ENCODE data around the gene GALNT13.

The GALNT13 gene

GRCh38 chr2:154361276-154361675, 489.6 kb downstream of the GALNT13 start:
- Histone ChIP-seq H3K27ac (ENCODE audit: low read length) (no peak overlapping the region), H3K9ac (ENCODE audit: low read length in 2 of 2) (no peak overlapping the region), H3K9me3 (ENCODE audit: control insufficient read depth in 2 of 2, low read length in 2 of 2) (no peaks in the 10 kb centered on the region), H3K4me3 (ENCODE audit: low read length in 2 of 2) (no peak overlapping the region), H3K36me3 (ENCODE audit: control insufficient read depth in 2 of 2, insufficient read depth in 2 of 2, low read length in 2 of 2) (no peaks in the 10 kb centered on the region), H3K4me1 (ENCODE audit: control insufficient read depth, insufficient read depth, low read length) (no peaks in the 10 kb centered on the region), H3K27me3 (ENCODE audit: control insufficient read depth in 1 of 2, insufficient read depth in 2 of 2, low read length in 2 of 2) (no peaks in the 10 kb centered on the region)

- H3K36me3 ChIP-seq (ENCODE audit: control insufficient read depth in 2 of 2, insufficient read depth in 2 of 2, low read length in 2 of 2), result no peaks in the 10 kb centered on the region
- no peak overlapping the region for H3K27ac ChIP-seq (ENCODE audit: low read length)
- no peak overlapping the region for H3K9ac ChIP-seq (ENCODE audit: low read length in 2 of 2)
- H3K27me3 ChIP-seq (ENCODE audit: control insufficient read depth in 1 of 2, insufficient read depth in 2 of 2, low read length in 2 of 2), result no peaks in the 10 kb centered on the region
- H3K4me1 ChIP-seq (ENCODE audit: control insufficient read depth, insufficient read depth, low read length), result no peaks in the 10 kb centered on the region
- no peak overlapping the region for H3K4me3 ChIP-seq (ENCODE audit: low read length in 2 of 2)
- H3K9me3 ChIP-seq (ENCODE audit: control insufficient read depth in 2 of 2, low read length in 2 of 2), result no peaks in the 10 kb centered on the region
These were observed 496.4 kb downstream of the GALNT13 start for GRCh38 chr2:154368153-154368552.

DNA sequence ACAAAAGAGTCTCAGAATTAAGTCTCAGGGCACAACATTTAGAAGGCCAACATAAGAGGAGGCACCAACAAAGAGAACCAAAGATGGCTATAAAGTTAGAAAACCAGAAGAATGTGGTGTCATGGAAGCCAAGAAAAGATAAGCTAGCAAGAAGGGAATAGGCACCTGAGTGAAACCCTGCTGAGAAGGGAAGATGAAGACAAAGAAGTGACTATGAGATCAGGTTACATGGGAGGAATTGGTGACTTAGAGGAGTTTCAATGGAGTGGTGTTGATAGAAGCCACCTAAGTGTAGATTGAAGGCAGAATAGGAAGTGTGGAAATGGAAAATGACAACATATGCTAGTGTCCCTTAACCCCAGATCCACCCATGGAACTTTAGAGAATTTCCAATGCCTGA, 499.2 kb downstream of the GALNT13 start:
- no peaks in the 10 kb centered on the region for H3K9me3 ChIP-seq (ENCODE audit: control insufficient read depth in 2 of 2, low read length in 2 of 2)
- no peak overlapping the region for H3K4me3 ChIP-seq (ENCODE audit: low read length in 2 of 2)
- H3K36me3 ChIP-seq (ENCODE audit: control insufficient read depth in 2 of 2, insufficient read depth in 2 of 2, low read length in 2 of 2), result no peaks in the 10 kb centered on the region
- no peaks in the 10 kb centered on the region for H3K27me3 ChIP-seq (ENCODE audit: control insufficient read depth in 1 of 2, insufficient read depth in 2 of 2, low read length in 2 of 2)
- H3K4me1 ChIP-seq (ENCODE audit: control insufficient read depth, insufficient read depth, low read length), result no peaks in the 10 kb centered on the region
- H3K9ac ChIP-seq (ENCODE audit: low read length in 2 of 2), result no peak overlapping the region
- H3K27ac ChIP-seq (ENCODE audit: low read length), result no peak overlapping the region

DNA sequence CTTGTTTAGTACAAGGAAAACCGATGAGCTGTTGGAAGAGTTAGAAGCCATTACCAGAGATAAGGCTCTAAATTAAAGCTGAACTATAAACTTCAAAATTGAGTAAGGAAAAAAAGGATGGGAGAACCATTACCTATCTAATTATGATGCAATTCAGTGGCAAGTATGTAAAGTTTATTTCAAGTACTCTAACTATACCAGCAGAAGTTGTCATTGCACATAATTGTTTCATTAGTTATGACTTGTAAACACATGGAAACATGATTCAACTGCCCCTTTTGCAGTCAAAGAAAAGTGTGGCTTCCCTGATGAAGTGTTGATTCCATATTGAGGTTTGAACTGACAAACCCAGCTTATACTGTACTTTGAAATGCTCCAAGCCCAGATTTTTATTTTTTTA, 502.7 kb downstream of the GALNT13 start:
- Histone ChIP-seq H3K27ac (ENCODE audit: low read length) (no peak overlapping the region), H3K9ac (ENCODE audit: low read length in 2 of 2) (no peak overlapping the region), H3K9me3 (ENCODE audit: control insufficient read depth in 2 of 2, low read length in 2 of 2) (no peaks in the 10 kb centered on the region), H3K36me3 (ENCODE audit: control insufficient read depth in 2 of 2, insufficient read depth in 2 of 2, low read length in 2 of 2) (no peaks in the 10 kb centered on the region), H3K27me3 (ENCODE audit: control insufficient read depth in 1 of 2, insufficient read depth in 2 of 2, low read length in 2 of 2) (no peaks in the 10 kb centered on the region), H3K4me1 (ENCODE audit: control insufficient read depth, insufficient read depth, low read length) (no peaks in the 10 kb centered on the region), H3K4me3 (ENCODE audit: low read length in 2 of 2) (no peak overlapping the region)

DNA sequence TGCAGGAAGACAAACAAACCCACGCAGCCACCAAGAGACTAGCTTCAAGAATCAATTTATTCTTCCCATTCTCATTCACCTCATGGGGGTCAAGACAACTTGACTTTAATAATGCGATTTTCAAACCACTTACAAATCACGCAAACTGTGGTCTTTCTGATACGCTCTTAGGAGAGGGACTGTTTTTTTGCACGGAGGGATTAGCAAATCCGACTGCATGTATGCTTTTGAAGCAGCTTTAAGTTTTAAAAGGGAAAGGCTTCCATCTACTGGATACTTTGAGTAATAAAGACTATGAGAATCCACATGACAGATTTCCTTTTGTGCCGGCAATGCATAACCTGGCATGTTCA, 503.8 kb downstream of the GALNT13 start:
- H3K9ac ChIP-seq (ENCODE audit: low read length in 2 of 2), result no peak overlapping the region
- no peaks in the 10 kb centered on the region for H3K9me3 ChIP-seq (ENCODE audit: control insufficient read depth in 2 of 2, low read length in 2 of 2)
- H3K36me3 ChIP-seq (ENCODE audit: control insufficient read depth in 2 of 2, insufficient read depth in 2 of 2, low read length in 2 of 2), result no peaks in the 10 kb centered on the region
- H3K27ac ChIP-seq (ENCODE audit: low read length), result no peak overlapping the region
- no peaks in the 10 kb centered on the region for H3K4me1 ChIP-seq (ENCODE audit: control insufficient read depth, insufficient read depth, low read length)
- H3K4me3 ChIP-seq (ENCODE audit: low read length in 2 of 2), result no peak overlapping the region
- H3K27me3 ChIP-seq (ENCODE audit: control insufficient read depth in 1 of 2, insufficient read depth in 2 of 2, low read length in 2 of 2), result no peaks in the 10 kb centered on the region

- H3K9me3 ChIP-seq (ENCODE audit: control insufficient read depth in 2 of 2, low read length in 2 of 2), result no peaks in the 10 kb centered on the region
- no peak overlapping the region for H3K9ac ChIP-seq (ENCODE audit: low read length in 2 of 2)
- H3K4me3 ChIP-seq (ENCODE audit: low read length in 2 of 2), result no peak overlapping the region
- no peaks in the 10 kb centered on the region for H3K27me3 ChIP-seq (ENCODE audit: control insufficient read depth in 1 of 2, insufficient read depth in 2 of 2, low read length in 2 of 2)
- no peaks in the 10 kb centered on the region for H3K36me3 ChIP-seq (ENCODE audit: control insufficient read depth in 2 of 2, insufficient read depth in 2 of 2, low read length in 2 of 2)
- H3K27ac ChIP-seq (ENCODE audit: low read length), result no peak overlapping the region
- no peaks in the 10 kb centered on the region for H3K4me1 ChIP-seq (ENCODE audit: control insufficient read depth, insufficient read depth, low read length)
These were observed 510.4 kb downstream of the GALNT13 start for GRCh38 chr2:154381931-154382794.

DNA sequence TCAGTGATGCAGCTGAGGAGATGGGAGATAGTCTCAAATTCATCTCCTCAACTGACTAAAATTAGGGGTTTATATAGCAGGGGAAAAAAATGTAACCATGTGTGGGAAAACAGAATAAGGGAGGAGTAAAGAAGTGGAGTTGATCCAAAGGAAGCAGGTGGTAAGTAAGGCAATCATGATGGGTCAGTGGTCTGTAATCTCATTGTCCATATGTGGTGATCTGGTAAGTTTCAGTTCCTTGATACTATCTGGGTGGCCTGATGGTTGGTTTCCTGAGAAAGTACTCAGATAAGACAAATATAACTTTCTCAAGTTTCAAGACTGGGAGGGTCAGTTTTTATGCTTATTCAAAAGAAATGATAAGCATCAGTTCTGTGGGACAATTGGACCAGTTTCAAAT, 514.5 kb downstream of the GALNT13 start:
- no peak overlapping the region for H3K9ac ChIP-seq (ENCODE audit: low read length in 2 of 2)
- H3K4me3 ChIP-seq (ENCODE audit: low read length in 2 of 2), result no peak overlapping the region
- H3K9me3 ChIP-seq (ENCODE audit: control insufficient read depth in 2 of 2, low read length in 2 of 2), result no peaks in the 10 kb centered on the region
- no peaks in the 10 kb centered on the region for H3K4me1 ChIP-seq (ENCODE audit: control insufficient read depth, insufficient read depth, low read length)
- no peak overlapping the region for H3K27ac ChIP-seq (ENCODE audit: low read length)
- no peaks in the 10 kb centered on the region for H3K27me3 ChIP-seq (ENCODE audit: control insufficient read depth in 1 of 2, insufficient read depth in 2 of 2, low read length in 2 of 2)
- H3K36me3 ChIP-seq (ENCODE audit: control insufficient read depth in 2 of 2, insufficient read depth in 2 of 2, low read length in 2 of 2), result no peaks in the 10 kb centered on the region

GRCh38 chr2:154391051-154391450, 519.3 kb downstream of the GALNT13 start:
- no peak overlapping the region for H3K4me3 ChIP-seq (ENCODE audit: low read length in 2 of 2)
- no peaks in the 10 kb centered on the region for H3K27me3 ChIP-seq (ENCODE audit: control insufficient read depth in 1 of 2, insufficient read depth in 2 of 2, low read length in 2 of 2)
- no peaks in the 10 kb centered on the region for H3K9me3 ChIP-seq (ENCODE audit: control insufficient read depth in 2 of 2, low read length in 2 of 2)
- no peaks in the 10 kb centered on the region for H3K36me3 ChIP-seq (ENCODE audit: control insufficient read depth in 2 of 2, insufficient read depth in 2 of 2, low read length in 2 of 2)
- H3K27ac ChIP-seq (ENCODE audit: low read length), result no peak overlapping the region
- H3K9ac ChIP-seq (ENCODE audit: low read length in 2 of 2), result no peak overlapping the region
- no peaks in the 10 kb centered on the region for H3K4me1 ChIP-seq (ENCODE audit: control insufficient read depth, insufficient read depth, low read length)

- Histone ChIP-seq H3K27ac (ENCODE audit: low read length) (no peak overlapping the region), H3K9me3 (ENCODE audit: control insufficient read depth in 2 of 2, low read length in 2 of 2) (no peaks in the 10 kb centered on the region), H3K36me3 (ENCODE audit: control insufficient read depth in 2 of 2, insufficient read depth in 2 of 2, low read length in 2 of 2) (no peaks in the 10 kb centered on the region), H3K27me3 (ENCODE audit: control insufficient read depth in 1 of 2, insufficient read depth in 2 of 2, low read length in 2 of 2) (no peaks in the 10 kb centered on the region), H3K9ac (ENCODE audit: low read length in 2 of 2) (no peak overlapping the region), H3K4me1 (ENCODE audit: control insufficient read depth, insufficient read depth, low read length) (no peaks in the 10 kb centered on the region), H3K4me3 (ENCODE audit: low read length in 2 of 2) (no peak overlapping the region)
These were observed 520.5 kb downstream of the GALNT13 start for GRCh38 chr2:154392256-154392655.

DNA sequence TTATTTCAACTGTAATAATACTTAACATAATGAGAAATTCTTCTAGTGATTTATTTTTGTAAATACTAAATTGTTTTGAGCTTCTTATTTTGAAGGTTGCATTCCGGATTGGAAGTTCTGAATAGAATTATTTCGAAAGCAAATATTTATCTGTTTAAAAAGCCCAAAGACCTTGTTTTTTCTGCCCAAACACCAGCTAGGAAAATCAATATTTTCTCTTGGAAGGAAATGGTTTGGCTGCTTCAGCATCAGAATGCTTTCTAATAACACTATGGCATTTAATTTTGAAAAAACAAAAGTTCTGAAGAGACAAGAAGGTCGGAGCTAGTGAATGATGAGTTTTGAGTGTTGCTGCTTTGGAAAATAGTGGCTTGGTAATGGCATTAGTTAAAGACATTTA, 522.9 kb downstream of the GALNT13 start:
- Histone ChIP-seq H3K4me3 (ENCODE audit: low read length in 2 of 2) (no peak overlapping the region), H3K36me3 (ENCODE audit: control insufficient read depth in 2 of 2, insufficient read depth in 2 of 2, low read length in 2 of 2) (no peaks in the 10 kb centered on the region), H3K27me3 (ENCODE audit: control insufficient read depth in 1 of 2, insufficient read depth in 2 of 2, low read length in 2 of 2) (no peaks in the 10 kb centered on the region), H3K9me3 (ENCODE audit: control insufficient read depth in 2 of 2, low read length in 2 of 2) (no peaks in the 10 kb centered on the region), H3K27ac (ENCODE audit: low read length) (no peak overlapping the region), H3K9ac (ENCODE audit: low read length in 2 of 2) (no peak overlapping the region), H3K4me1 (ENCODE audit: control insufficient read depth, insufficient read depth, low read length) (no peaks in the 10 kb centered on the region)

DNA sequence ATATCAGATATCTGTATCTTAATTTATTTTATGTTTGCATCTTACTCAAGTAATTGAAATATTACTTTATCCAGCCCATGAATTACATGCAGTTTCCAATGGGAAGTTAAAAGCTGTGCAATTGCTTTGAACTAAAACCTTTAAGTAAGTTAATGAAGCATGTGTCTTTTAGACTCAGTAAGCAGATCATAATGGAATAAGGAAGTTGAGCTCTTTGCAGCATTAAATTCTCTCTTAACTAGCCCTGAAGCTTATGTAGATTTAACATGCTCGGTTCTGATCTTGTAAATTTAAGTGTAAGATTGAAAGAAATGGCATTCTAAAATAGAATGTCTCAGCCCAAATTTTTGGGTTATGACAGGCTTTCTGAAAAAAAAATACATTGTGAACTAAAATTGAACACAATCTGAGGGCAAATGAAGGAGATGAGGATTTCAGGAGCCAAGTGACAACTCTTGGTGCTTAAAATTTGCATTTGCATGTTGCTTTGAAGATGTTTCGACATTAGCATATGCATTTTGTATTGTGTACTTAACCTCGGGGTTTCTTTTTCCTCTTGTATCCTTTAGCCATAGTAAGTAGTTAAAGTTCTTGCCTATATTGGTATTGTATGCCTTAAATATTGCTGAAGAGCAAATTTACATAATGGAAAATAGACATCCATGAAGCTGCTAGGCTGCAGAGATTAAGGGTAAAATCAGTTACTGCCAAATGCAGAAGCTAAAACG, 529.0 kb downstream of the GALNT13 start:
- H3K4me3 ChIP-seq (ENCODE audit: low read length in 2 of 2), result no peak overlapping the region
- no peak overlapping the region for H3K27ac ChIP-seq (ENCODE audit: low read length)
- no peaks in the 10 kb centered on the region for H3K36me3 ChIP-seq (ENCODE audit: control insufficient read depth in 2 of 2, insufficient read depth in 2 of 2, low read length in 2 of 2)
- H3K9me3 ChIP-seq (ENCODE audit: control insufficient read depth in 2 of 2, low read length in 2 of 2), result no peaks in the 10 kb centered on the region
- no peaks in the 10 kb centered on the region for H3K4me1 ChIP-seq (ENCODE audit: control insufficient read depth, insufficient read depth, low read length)
- H3K9ac ChIP-seq (ENCODE audit: low read length in 2 of 2), result no peak overlapping the region
- H3K27me3 ChIP-seq (ENCODE audit: control insufficient read depth in 1 of 2, insufficient read depth in 2 of 2, low read length in 2 of 2), result no peaks in the 10 kb centered on the region
